Stimulated activated CD8-positive, alpha-beta memory T cell treated with anti-CD3 and anti-CD28 coated beads, Interleukin-4, amount 100 ng/mL, for 4 hours (primary cell): Measurements from ENCODE around the gene LY6G6C.

ENCODE experiments used
- DNase-seq, 2 donors: peaks; one replicate each; pipeline ENCODE4 v3.0.0-alpha.2; 2020; ENCODE audit warnings: low read depth in 2 of 2, low spot score in 1 of 2

Gene LY6G6C

DNA sequence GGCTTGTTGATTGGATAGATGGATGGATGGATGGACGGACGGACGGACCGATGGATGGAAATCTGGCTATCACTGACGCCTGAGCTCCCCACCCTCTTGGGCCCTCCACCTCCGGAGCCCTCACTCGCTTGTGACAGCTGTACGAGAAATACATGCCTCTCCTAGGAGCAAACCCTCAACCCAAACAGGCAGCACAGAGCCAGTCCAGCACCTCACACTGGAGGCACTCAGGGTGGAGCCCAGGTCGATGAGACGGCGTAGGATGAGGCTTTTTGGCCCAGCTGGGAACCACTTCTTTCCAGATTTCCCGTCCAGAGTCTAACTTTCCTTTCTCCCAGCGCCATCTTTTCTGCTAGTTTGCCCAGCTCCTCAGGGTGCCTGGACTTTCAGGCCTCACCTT is 38.0 kb downstream of the LY6G6C start:
- no peak for DNase-seq

GRCh38 chr6:31681135-31681671 is 40.3 kb downstream of the LY6G6C start:
- DNase-seq: no peak

DNA sequence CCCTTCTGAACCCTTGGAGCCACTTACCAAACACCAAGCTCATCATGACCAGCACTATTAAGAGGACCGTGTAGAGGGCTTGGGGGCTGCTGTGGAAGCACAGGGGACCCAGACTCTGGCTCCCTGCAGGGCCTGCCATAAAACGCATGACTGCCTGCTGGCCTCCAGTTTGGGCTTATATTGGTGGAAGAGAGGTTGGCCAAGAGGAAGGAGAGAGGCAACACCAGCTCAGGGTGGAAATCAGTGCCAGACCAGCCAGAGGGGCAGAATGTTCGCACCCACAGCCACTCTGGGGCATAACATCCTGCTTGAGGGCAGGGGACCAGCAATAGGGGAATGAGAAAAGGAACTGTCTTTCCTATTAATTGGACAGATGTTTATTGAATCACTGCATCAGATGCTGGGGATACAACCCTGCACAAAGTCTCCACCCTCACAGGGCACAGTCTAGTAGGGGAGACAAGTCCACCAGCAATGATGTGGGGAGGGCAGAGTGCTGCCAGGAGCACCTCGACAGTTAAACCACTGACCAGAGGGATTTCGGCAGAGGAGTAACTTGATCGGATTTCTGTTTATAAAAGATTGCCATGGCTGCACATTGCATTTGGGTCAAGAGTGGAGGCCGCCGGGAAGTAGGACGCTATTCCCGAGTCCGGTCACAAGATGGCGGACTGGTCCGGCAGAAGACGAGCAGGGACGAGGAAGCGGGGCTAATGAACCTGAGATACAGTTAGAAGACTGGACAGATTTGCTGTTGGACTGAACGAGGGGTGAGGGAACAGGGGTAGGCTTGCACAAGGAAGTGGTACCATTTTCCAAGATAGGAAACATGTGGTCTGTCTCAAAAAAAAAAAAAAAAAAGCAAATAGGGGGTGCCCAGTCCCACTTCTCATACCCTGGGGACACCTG is 41.1 kb downstream of the LY6G6C start, which contains the start of gene LY6G5C:
Gene LY6G5C, minus strand, starts transcription at position 842 of the 909 bp plus-strand sequence. Its CDS starts 694 bp downstream, at position 148.
- DNase-seq: peak in 1 of 2 donors; percentile 28

DNA sequence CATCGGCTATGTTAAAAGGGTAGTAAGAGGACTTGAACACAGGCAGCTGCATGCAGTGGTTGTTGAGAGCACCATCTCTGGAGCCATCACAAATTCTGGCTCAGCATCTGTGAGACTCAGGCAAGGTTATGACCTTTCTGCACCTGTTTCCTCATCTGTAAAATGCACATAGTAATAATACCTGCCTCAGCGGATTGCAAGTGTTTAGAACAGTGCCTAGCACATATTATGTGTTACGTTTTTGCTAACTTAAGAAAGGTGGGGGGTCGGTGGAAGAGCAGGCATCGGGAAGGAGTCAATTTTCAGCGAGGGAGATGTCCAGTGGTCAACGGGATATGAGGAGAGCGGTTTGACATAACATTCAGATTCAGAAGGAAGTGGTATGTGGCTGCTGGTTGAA is 43.6 kb downstream of the LY6G6C start:
- no peak for DNase-seq

GRCh38 chr6:31676904-31677303 is 44.6 kb downstream of the LY6G6C start:
- no peak for DNase-seq

GRCh38 chr6:31676322-31676903 is 45.1 kb downstream of the LY6G6C start:
- DNase-seq: no peak

GRCh38 chr6:31669676-31670075 is 51.9 kb downstream of the LY6G6C start, which contains the start of gene LY6G5B:
TSS of gene LY6G5B (plus strand) at chr6:31669976. CDS start at chr6:31670951, 975 bp downstream.
- DNase-seq: no peak
